A673 (cell line): ENCODE measurements around the gene CCSER1. TPM values are rescaled to one million over a fixed set of nuclear protein-coding genes. Genes with fewer than 3 reads are reported as not detected.
A peak's percentile ranks its signal among the peaks of the same experiment; 100 is the strongest.
"Not testable (repeated sequence)": the region's sequence is repeated elsewhere in the genome, so short reads cannot be mapped to it uniquely, and the experiment has no call there.

Source experiments
- BruUV-seq: library from RNA; stranded (reverse); fragments of 400-500 nt; replicated peaks from 2 replicates; lab custom pipeline; 2021; lab: Mats Ljungman, UMichigan
- CTCF ChIA-PET: fragments of 300-600 bp; sonication (Branson Sonifier 250); formaldehyde crosslinking; loops from one replicate; lab custom pipeline; 2022; ENCODE audit warnings: antibody characterized with exemption; lab: Charles Lee
- POLR2A ChIA-PET: fragments of 300-600 bp; sonication (Branson Sonifier 250); formaldehyde crosslinking; loops from one replicate; lab custom pipeline; 2022; ENCODE audit warnings: antibody characterized with exemption; ENCODE audit not compliant: low non-redundant PET; lab: Charles Lee
- DNase-seq: peaks from one replicate; pipeline ENCODE4 v3.0.0-alpha.2; 2015; ENCODE audit warnings: low spot score
- H3K27ac ChIP-seq: fragments of 200-600 bp; sonication (generic); 2 replicates; pipeline ENCODE4 v1.5.1; 2016; ENCODE audit warnings: mixed run types, low read depth, mild to moderate bottlenecking, mixed read lengths, antibody characterized with exemption, low read length; ENCODE audit not compliant: poor library complexity, severe bottlenecking
- H3K27me3 ChIP-seq: fragments of 200-600 bp; sonication (generic); replicated peaks from 2 replicates; pipeline ENCODE4 v1.6.1; 2017; ENCODE audit warnings: mixed run types, low read depth, mild to moderate bottlenecking, mixed read lengths, antibody characterized with exemption, low read length; ENCODE audit not compliant: insufficient read depth, poor library complexity
- H3K36me3 ChIP-seq: fragments of 200-600 bp; sonication (generic); 2 replicates; pipeline ENCODE4 v1.6.1; 2016; ENCODE audit warnings: mixed run types, mild to moderate bottlenecking, mixed read lengths, antibody characterized with exemption, low read length; ENCODE audit not compliant: insufficient read depth, poor library complexity, severe bottlenecking
- H3K4me1 ChIP-seq: fragments of 200-600 bp; sonication (generic); 2 replicates; pipeline ENCODE4 v1.6.1; 2017; ENCODE audit warnings: mixed run types, mild to moderate bottlenecking, mixed read lengths, antibody characterized with exemption, low read length; ENCODE audit not compliant: insufficient read depth, poor library complexity, severe bottlenecking
- H3K4me3 ChIP-seq: fragments of 200-600 bp; sonication (generic); 2 replicates; pipeline ENCODE4 v1.5.1; 2016; ENCODE audit warnings: low read depth, mixed run types, mild to moderate bottlenecking, mixed read lengths, low read length; ENCODE audit not compliant: poor library complexity, severe bottlenecking
- H3K9me3 ChIP-seq: fragments of 200-600 bp; sonication (generic); 2 replicates; pipeline ENCODE4 v1.6.1; 2016; ENCODE audit warnings: mixed run types, low read depth, mild to moderate bottlenecking, mixed read lengths, antibody characterized with exemption, low read length; ENCODE audit not compliant: poor library complexity, severe bottlenecking
- EZH2 ChIP-seq: fragments of 200-600 bp; sonication (generic); IDR thresholded peaks from 2 replicates; pipeline ENCODE4 v1.6.1; 2017; ENCODE audit warnings: borderline replicate concordance, low read depth, mild to moderate bottlenecking, mixed read lengths, antibody characterized with exemption, low read length; ENCODE audit not compliant: poor library complexity, severe bottlenecking
- intact Hi-C: fragments of 100-400 bp; cut with micrococcal nuclease; formaldehyde crosslinking; loops from one replicate; pipeline ENCODE4 v1.10.0; 2022; ENCODE audit not compliant: unreplicated experiment
- total RNA-seq: library from RNA; stranded (reverse); gene quantifications from 2 replicates; pipeline ENCODE4 v1.2.3, GENCODE V29; 2021
- TF ChIP-seq, protein P1 (sequence below): fragments of 300-800, 200-600 bp; sonication (generic); conservative IDR thresholded peaks from 2 replicates; pipeline ENCODE4 v1.5.1; 2017; ENCODE audit warnings: low read depth, mild to moderate bottlenecking, antibody characterized with exemption, low read length, moderate library complexity, mixed read lengths

CCSER1 gene
- total RNA-seq, 1 experiment from 2014 or later = not detected

DNA sequence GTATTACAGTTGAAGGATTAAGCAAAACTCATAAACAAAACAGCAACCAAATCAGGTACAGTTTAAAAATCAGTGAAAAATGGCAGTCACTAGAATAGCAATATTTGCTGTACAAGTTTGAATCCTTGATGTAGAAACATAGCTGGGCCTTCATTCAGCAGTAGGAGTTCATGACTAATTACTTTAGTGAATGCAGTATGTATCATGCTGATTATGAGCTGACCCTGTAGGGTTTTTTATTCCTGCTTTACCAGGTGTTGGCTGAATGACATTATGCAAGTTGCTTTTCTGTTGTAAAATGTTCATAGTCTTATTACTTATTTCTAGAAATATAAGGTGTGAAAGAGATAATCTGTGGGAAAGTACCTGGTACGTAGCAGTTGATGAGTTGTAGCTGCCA, 179.6 kb downstream of the CCSER1 start:
- TF ChIP-seq, protein P1, sequence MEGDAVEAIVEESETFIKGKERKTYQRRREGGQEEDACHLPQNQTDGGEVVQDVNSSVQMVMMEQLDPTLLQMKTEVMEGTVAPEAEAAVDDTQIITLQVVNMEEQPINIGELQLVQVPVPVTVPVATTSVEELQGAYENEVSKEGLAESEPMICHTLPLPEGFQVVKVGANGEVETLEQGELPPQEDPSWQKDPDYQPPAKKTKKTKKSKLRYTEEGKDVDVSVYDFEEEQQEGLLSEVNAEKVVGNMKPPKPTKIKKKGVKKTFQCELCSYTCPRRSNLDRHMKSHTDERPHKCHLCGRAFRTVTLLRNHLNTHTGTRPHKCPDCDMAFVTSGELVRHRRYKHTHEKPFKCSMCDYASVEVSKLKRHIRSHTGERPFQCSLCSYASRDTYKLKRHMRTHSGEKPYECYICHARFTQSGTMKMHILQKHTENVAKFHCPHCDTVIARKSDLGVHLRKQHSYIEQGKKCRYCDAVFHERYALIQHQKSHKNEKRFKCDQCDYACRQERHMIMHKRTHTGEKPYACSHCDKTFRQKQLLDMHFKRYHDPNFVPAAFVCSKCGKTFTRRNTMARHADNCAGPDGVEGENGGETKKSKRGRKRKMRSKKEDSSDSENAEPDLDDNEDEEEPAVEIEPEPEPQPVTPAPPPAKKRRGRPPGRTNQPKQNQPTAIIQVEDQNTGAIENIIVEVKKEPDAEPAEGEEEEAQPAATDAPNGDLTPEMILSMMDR = no peak
- TF ChIP-seq EZH2 = no peak
- CTCF ChIA-PET = no interaction called here
- Histone ChIP-seq H3K4me3 (no peak overlapping the region), H3K36me3 (no peaks in the 10 kb centered on the region), H3K9me3 (no peaks in the 10 kb centered on the region), H3K4me1 (no peaks in the 10 kb centered on the region), H3K27me3 (no peaks in the 10 kb centered on the region), H3K27ac (no peak overlapping the region)
- intact Hi-C loops = no loop called here
- BruUV-seq = no TSS peak
- POLR2A ChIA-PET = no interaction called here
- DNase-seq = no peak

DNA sequence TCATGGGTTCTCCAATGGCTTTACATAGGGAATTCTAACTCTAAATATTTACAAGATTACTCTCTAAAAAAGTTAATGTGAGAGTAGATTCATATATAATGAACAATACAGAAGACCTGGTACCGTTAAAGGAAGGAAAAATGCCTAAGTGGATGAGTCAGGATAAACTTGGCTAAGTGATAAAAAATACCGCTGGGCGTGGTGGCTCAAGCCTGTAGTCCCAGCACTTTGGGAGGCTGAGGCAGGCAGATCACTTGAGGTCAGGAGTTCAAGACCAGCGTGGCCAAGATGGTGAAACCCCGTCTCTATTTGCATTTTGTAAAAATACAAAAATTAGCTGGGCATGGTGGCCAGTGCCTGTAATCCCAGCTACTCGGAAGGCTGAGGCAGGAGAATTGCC, 189.9 kb downstream of the CCSER1 start:
- intact Hi-C loops, BruUV-seq, POLR2A ChIA-PET, H3K4me3 ChIP-seq, H3K9me3 ChIP-seq, H3K4me1 ChIP-seq, CTCF ChIA-PET, H3K36me3 ChIP-seq, H3K27ac ChIP-seq, H3K27me3 ChIP-seq, DNase-seq: not testable (repeated sequence)

DNA sequence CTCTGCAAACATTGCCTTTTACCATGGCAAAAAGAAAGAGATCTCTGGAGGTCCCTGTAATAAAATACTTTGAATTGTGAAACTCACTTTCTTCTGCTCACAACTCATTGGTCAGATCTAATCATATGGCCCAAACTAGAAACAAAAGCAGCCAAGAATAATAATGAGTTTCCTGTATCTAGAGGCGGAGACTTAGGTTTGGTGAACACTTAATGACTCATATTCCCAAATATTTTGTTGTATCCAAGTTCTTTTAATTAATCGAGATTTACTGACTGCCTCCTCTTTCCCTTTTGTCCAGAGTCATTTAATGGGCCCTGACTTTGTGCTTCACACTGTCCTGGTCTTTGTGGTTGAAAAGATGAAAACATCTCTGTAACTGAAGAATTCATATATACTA, 190.6 kb downstream of the CCSER1 start:
- TF ChIP-seq, protein P1 = no peak
- no peak for TF ChIP-seq EZH2
- CTCF ChIA-PET = no interaction called here
- BruUV-seq = no TSS peak
- Histone ChIP-seq H3K9me3 (no peaks in the 10 kb centered on the region), H3K4me1 (peaks cover 6% of the 10 kb centered on the region), H3K27ac (no peak overlapping the region), H3K36me3 (no peaks in the 10 kb centered on the region), H3K4me3 (no peak overlapping the region), H3K27me3 (no peaks in the 10 kb centered on the region)
- POLR2A ChIA-PET = no interaction called here
- peak; percentile 22 for DNase-seq
- intact Hi-C loops = no loop called here

DNA sequence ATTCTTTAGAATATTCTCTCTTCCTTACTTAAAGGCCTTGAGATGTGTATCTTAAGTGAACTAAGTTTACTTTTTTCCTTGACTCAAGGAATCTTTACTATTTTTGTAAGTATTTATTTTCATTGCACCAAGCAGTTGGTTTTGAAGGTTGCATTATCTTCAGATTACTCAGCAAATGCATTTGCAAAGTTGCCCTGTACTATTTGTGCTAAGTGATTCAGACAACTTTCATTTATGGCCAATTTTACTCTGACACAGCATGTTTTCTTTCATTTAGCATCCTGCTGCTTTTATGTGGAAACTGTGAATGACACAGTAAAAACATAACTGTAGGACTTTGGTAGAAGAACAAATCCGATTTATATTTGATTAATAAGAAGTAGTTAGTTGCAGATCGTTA, 191.0 kb downstream of the CCSER1 start:
- intact Hi-C loops = no loop called here
- no peak overlapping the region for H3K27ac ChIP-seq
- H3K27me3 ChIP-seq = no peaks in the 10 kb centered on the region
- no peaks in the 10 kb centered on the region for H3K9me3 ChIP-seq
- DNase-seq = peak; percentile 38
- no peak overlapping the region for H3K4me3 ChIP-seq
- no peaks in the 10 kb centered on the region for H3K36me3 ChIP-seq
- H3K4me1 ChIP-seq = peaks cover 6% of the 10 kb centered on the region
- CTCF ChIA-PET = no interaction called here
- no TSS peak for BruUV-seq
- POLR2A ChIA-PET = no interaction called here
- TF ChIP-seq, protein P1 = no peak
- TF ChIP-seq EZH2 = no peak
